T-helper 2 cell treated with Interferon-gamma antibody and Interleukin-4, amounts not matched to agents 5 μg/mL and 100 μg/mL, for 36 hours (primary cell): ENCODE measurements around the gene PLEKHF1.
"Not testable (repeated sequence)": the region's sequence is repeated elsewhere in the genome, so short reads cannot be mapped to it uniquely, and the experiment has no call there.

Experiments
- DNase-seq: peaks from one replicate; pipeline ENCODE4 v3.0.0; 2021; ENCODE audit warnings: low spot score
- H3K27ac Mint-ChIP-seq: one replicate; pipeline ENCODE4 v1.8.0; 2021; ENCODE audit warnings: mild to moderate bottlenecking, mixed read lengths
- H3K27me3 Mint-ChIP-seq: one replicate; pipeline ENCODE4 v1.8.0; 2021; ENCODE audit warnings: low read depth, mixed read lengths
- H3K36me3 Mint-ChIP-seq: one replicate; pipeline ENCODE4 v1.8.0; 2021; ENCODE audit warnings: low read depth, mixed read lengths
- H3K4me1 Mint-ChIP-seq: one replicate; pipeline ENCODE4 v1.8.0; 2021; ENCODE audit warnings: low read depth, mixed read lengths
- H3K4me3 Mint-ChIP-seq: one replicate; pipeline ENCODE4 v1.8.0; 2022; ENCODE audit warnings: mild to moderate bottlenecking, moderate library complexity, mixed read lengths
- H3K9me3 Mint-ChIP-seq: one replicate; pipeline ENCODE4 v1.8.0; 2021; ENCODE audit warnings: mixed read lengths

The PLEKHF1 gene

GRCh38 chr19:29664753-29665214 lies 477 bp upstream of the PLEKHF1 start:
- Mint-ChIP-seq H3K4me3 (peak overlapping the region; percentile 71), H3K36me3 (peaks cover 21% of the 10 kb centered on the region), H3K4me1 (peaks cover 56% of the 10 kb centered on the region), H3K9me3 (no peaks in the 10 kb centered on the region), H3K27ac (peak overlapping the region; percentile 63), H3K27me3 (no peaks in the 10 kb centered on the region)
- DNase-seq, result no peak

GRCh38 chr19:29665826-29666577 lies 741 bp downstream of the PLEKHF1 start:
- no peak for DNase-seq
- no peaks in the 10 kb centered on the region for H3K27me3 Mint-ChIP-seq
- no peaks in the 10 kb centered on the region for H3K9me3 Mint-ChIP-seq
- H3K27ac Mint-ChIP-seq, result peak overlapping the region; percentile 68
- H3K4me3 Mint-ChIP-seq, result peak overlapping the region; percentile 92
- peaks cover 60% of the 10 kb centered on the region for H3K4me1 Mint-ChIP-seq
- peaks cover 30% of the 10 kb centered on the region for H3K36me3 Mint-ChIP-seq

DNA sequence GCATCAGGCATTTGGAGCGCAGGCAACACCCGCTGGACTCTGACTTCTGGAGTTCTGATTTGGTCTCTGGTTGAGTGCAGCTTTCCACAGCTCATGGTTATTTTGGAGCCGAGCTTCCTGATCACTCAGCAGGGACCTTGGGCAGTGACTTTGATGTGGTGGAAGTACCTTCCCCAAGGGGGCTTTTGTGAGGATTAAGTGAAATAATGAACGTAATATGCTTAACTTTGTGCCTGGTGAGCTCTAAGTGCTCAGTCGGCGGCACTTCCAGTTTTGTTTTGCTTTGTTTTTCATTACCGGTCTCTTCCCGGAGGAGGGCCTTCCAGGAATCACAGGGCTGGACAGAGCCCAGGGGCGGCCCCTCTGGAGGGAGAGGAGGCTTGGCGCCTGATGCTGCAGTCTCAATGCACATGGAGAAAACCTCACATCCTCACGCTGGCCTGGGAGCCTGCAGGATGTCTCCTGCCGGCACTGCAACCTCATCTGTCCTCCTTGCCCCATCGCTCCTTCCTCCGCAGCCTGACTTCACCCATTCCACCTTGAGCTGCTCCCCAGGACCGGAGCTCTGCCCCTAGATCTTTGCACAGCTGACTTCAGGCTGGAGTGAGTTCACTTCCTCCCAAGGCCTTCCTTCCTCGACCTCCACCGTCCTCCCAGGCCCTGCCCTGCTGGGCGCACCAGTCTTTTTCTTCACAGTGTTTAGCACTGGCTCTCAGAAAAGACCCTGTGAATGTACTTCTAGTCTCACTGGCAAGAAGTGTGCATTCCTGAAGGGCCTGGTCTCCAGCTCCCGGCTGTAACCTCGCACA lies 1.5 kb downstream of the PLEKHF1 start:
- Mint-ChIP-seq H3K9me3 (no peaks in the 10 kb centered on the region), H3K36me3 (peaks cover 38% of the 10 kb centered on the region), H3K27ac (peak overlapping the region; percentile 78), H3K27me3 (no peaks in the 10 kb centered on the region), H3K4me3 (peak overlapping the region; percentile 92), H3K4me1 (peaks cover 63% of the 10 kb centered on the region)
- DNase-seq, result no peak

DNA sequence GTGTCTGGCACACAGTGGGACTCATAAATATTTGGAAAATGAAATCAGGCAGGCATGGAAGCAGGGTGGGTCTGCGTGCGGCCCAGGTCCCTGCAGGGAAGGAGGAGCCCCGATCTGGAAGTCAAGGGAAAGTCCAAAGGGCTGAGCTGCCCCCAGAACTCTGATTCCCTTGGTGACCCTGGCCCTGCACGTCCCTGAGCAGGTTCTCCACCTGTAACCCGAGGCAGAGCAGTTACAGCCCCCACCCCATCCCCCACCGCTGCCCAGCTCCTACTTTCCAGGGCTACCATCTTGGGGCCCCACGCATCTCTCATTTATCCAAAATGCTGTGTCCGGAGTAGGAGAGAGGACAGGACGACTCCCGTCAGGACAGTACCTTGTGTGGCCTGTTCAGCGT lies 2.1 kb downstream of the PLEKHF1 start:
- no peak for DNase-seq
- H3K27ac Mint-ChIP-seq, result peak overlapping the region; percentile 83
- H3K36me3 Mint-ChIP-seq, result peaks cover 41% of the 10 kb centered on the region

DNA sequence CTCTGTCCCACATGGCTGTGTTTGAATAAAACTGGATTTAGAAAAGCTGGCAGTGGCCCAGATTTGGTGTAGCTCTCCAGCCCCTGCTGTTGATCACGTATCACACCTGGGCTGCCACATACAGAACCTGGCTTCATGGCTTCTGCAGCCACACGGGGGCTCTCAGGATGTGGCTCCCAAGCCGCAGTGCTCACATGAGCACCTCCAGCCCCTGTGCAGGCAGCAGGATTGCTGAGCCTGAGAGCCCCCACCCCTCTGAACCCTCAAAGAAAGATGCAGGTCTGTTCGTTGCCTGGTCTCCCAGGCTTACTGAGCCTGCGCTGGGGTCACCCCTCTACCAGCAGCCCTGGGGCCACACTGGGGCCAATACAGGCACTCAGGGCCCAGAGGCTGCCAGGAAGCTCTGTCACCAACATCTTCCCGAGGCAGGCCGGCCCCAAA lies 2.7 kb downstream of the PLEKHF1 start:
- Mint-ChIP-seq H3K9me3 (no peaks in the 10 kb centered on the region), H3K27me3 (no peaks in the 10 kb centered on the region), H3K27ac (peak overlapping the region; percentile 83), H3K4me1 (peaks cover 65% of the 10 kb centered on the region), H3K36me3 (peaks cover 46% of the 10 kb centered on the region), H3K4me3 (peak overlapping the region; percentile 92)
- DNase-seq, result no peak

More for the DNA sequence above, 2.1 kb downstream of the PLEKHF1 start:
- Mint-ChIP-seq H3K9me3 (no peaks in the 10 kb centered on the region), H3K27me3 (no peaks in the 10 kb centered on the region), H3K4me1 (peaks cover 65% of the 10 kb centered on the region), H3K4me3 (peak overlapping the region; percentile 92)

DNA sequence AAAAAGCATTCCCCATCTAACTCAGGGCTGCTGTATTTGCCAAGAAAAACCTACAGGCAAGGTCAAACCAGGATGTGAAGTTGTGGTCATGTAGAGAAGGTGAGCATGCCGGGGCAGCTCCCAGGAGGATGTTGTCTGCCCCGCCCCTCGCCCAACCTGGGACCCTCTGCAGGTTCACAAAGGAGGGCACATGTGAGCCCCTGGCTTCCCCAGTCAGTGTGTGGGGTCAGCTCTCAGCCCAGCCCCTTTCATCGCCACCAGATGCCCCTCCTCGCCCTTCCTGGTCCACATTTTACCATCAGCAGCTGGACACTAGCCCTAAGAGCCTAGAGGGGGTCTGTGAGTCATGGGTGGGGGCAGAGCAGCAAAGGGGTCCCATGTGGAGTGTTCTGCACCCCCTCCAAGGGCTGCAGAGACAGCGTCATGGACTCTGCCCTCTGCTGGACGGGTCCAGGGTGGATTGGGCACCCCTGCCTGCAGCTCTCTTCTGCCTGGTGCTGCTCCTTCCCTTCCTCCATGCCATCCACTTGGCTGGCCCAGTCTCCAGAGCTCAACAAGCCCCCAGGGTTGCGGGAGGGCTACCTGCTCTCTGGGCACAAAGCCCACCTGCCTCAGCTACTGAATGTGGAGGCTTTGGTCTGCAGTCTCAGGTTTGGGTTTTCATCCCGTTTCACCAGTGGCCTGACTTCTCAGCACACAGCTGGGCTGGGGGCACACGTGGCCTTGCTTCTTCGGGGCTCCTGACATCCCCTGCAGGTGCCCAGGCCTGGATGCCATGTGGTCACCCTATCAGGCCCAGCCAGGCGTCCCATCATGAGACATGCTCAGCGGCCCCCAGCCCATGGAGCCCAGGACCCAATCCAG lies 3.7 kb downstream of the PLEKHF1 start:
- Mint-ChIP-seq H3K9me3 (no peaks in the 10 kb centered on the region), H3K27me3 (no peaks in the 10 kb centered on the region), H3K4me1 (peaks cover 66% of the 10 kb centered on the region), H3K36me3 (peaks cover 57% of the 10 kb centered on the region), H3K27ac (peak overlapping the region; percentile 93), H3K4me3 (peak overlapping the region; percentile 92)
- DNase-seq, result no peak

DNA sequence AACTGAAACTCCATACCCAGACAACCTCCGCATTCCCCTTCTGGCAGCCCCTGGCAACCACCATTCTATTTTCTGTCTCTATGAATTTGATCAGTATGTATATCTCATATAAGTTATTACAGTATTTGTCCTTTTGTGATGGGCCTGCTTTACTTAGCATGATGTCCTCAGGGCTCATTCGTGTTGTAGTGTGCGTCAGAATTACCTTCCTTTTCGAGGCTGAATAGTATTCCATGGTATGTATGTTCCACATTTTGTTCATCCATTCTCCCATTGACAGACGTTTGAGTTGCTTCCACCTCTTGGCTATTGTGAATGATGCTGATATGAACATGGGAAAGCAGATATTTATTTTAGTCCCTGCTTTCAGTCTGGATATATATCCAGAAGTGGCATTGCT lies 5.0 kb downstream of the PLEKHF1 start:
- Mint-ChIP-seq H3K36me3 (peaks cover 62% of the 10 kb centered on the region), H3K9me3 (no peaks in the 10 kb centered on the region), H3K27me3 (no peaks in the 10 kb centered on the region), H3K4me1 (peaks cover 61% of the 10 kb centered on the region), H3K27ac (peak overlapping the region; percentile 93), H3K4me3 (peak overlapping the region; percentile 92)
- DNase-seq, result no peak

DNA sequence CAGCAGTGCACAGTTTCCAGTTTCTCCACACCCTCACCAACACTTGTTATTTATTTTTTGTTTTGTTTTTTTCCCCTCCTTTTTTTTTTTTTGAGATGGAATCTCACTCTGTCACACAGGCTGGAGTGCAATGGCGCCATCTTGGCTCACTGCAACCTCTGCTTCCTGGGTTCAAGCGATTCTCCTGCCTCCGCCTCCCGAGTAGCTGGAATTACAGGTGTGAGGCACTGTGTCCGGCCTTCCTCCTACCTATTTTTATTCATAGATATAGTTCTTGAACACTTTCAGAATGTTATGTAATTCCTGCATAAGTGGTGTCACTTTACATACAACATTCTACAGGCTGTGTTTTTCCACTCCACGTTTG lies 5.7 kb downstream of the PLEKHF1 start:
- peaks cover 62% of the 10 kb centered on the region for H3K4me1 Mint-ChIP-seq
- H3K4me3 Mint-ChIP-seq, result peak overlapping the region; percentile 92

GRCh38 chr19:29671393-29672160 lies 6.3 kb downstream of the PLEKHF1 start:
- peaks cover 71% of the 10 kb centered on the region for H3K36me3 Mint-ChIP-seq
- H3K27ac Mint-ChIP-seq, result peak overlapping the region; percentile 93
- no peaks in the 10 kb centered on the region for H3K27me3 Mint-ChIP-seq
- peaks cover 66% of the 10 kb centered on the region for H3K4me1 Mint-ChIP-seq
- no peaks in the 10 kb centered on the region for H3K9me3 Mint-ChIP-seq
- peak overlapping the region; percentile 92 for H3K4me3 Mint-ChIP-seq
- peak; percentile 72 for DNase-seq

More for the DNA sequence above, 5.7 kb downstream of the PLEKHF1 start:
- not testable (repeated sequence) for DNase-seq, H3K9me3 Mint-ChIP-seq, H3K27me3 Mint-ChIP-seq
- Mint-ChIP-seq H3K27ac (peak overlapping the region; percentile 93), H3K36me3 (peaks cover 68% of the 10 kb centered on the region)

- Mint-ChIP-seq H3K4me1 (peaks cover 65% of the 10 kb centered on the region), H3K27me3 (no peaks in the 10 kb centered on the region), H3K27ac (peak overlapping the region; percentile 93), H3K36me3 (peaks cover 72% of the 10 kb centered on the region), H3K4me3 (peak overlapping the region; percentile 92), H3K9me3 (no peaks in the 10 kb centered on the region)
- no peak for DNase-seq
These were observed 7.2 kb downstream of the PLEKHF1 start for GRCh38 chr19:29672319-29672932.

DNA sequence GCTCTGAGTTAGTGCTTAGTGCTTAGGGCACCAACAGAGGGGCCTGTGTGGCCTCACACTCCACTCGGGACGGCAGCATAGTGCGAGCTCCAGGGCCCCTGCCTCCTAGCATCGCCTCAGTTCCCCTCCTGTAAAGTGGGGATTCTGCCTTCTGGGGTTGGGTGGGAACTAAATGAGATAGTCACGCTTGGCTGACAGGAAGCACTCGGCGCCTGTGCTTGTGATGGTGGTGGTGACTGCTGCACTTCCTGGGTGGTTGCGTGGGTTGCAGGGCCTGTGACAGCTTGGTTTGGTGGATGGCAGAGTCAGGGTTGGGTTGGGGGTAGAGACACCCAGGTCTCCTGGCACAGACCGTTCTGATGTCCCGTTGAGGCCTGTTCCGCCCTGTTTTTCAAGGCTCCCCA lies 7.7 kb downstream of the PLEKHF1 start:
- DNase-seq, result peak; percentile 84
- H3K4me3 Mint-ChIP-seq, result peak overlapping the region; percentile 92
- H3K4me1 Mint-ChIP-seq, result peaks cover 60% of the 10 kb centered on the region
- H3K27me3 Mint-ChIP-seq, result no peaks in the 10 kb centered on the region
- H3K9me3 Mint-ChIP-seq, result no peaks in the 10 kb centered on the region
- peaks cover 72% of the 10 kb centered on the region for H3K36me3 Mint-ChIP-seq
- peak overlapping the region; percentile 93 for H3K27ac Mint-ChIP-seq

- peaks cover 70% of the 10 kb centered on the region for H3K36me3 Mint-ChIP-seq
- H3K9me3 Mint-ChIP-seq, result no peaks in the 10 kb centered on the region
- peak overlapping the region; percentile 92 for H3K4me3 Mint-ChIP-seq
- DNase-seq, result no peak
- no peaks in the 10 kb centered on the region for H3K27me3 Mint-ChIP-seq
- H3K27ac Mint-ChIP-seq, result peak overlapping the region; percentile 93
- peaks cover 55% of the 10 kb centered on the region for H3K4me1 Mint-ChIP-seq
These were observed 8.4 kb downstream of the PLEKHF1 start for GRCh38 chr19:29673451-29674371.
